Measurements from ENCODE around the gene ZNF532.

Gene ZNF532

GRCh38 chr18:58990720-58991119 lies 126.0 kb downstream of the ZNF532 start:
- TF ChIP-seq SIN3A (IDR thresholded peaks at IDR 0.05; ENCODE audit: borderline replicate concordance, insufficient read depth, low read length) = no peak
- no peak for TF ChIP-seq REST (IDR thresholded peaks at IDR 0.05; ENCODE audit: insufficient read depth in 1 of 2, low read depth in 2 of 2, low read length in 2 of 2)
- no peak for TF ChIP-seq TAF1 (IDR thresholded peaks at IDR 0.05; ENCODE audit: borderline replicate concordance, insufficient read depth, low read length)
- no peak for TF ChIP-seq FOXP2 (optimal IDR thresholded peaks at IDR 0.05; ENCODE audit: borderline replicate concordance, extremely low read depth, extremely low read length, insufficient read depth)
- TF ChIP-seq POLR2AphosphoS5 (IDR thresholded peaks at IDR 0.05; ENCODE audit: low read depth, low read length) = no peak

- TF ChIP-seq SIN3A (IDR thresholded peaks at IDR 0.05; ENCODE audit: borderline replicate concordance, insufficient read depth, low read length) = no peak
- no peak for TF ChIP-seq POLR2AphosphoS5 (IDR thresholded peaks at IDR 0.05; ENCODE audit: low read depth, low read length)
- no peak for TF ChIP-seq REST (IDR thresholded peaks at IDR 0.05; ENCODE audit: insufficient read depth in 1 of 2, low read depth in 2 of 2, low read length in 2 of 2)
- TF ChIP-seq TAF1 (IDR thresholded peaks at IDR 0.05; ENCODE audit: borderline replicate concordance, insufficient read depth, low read length) = no peak
- TF ChIP-seq FOXP2 (optimal IDR thresholded peaks at IDR 0.05; ENCODE audit: borderline replicate concordance, extremely low read depth, extremely low read length, insufficient read depth) = no peak
Observed at GRCh38 chr18:58991167-58991798, 126.6 kb downstream of the ZNF532 start.

- TF ChIP-seq SIN3A (IDR thresholded peaks at IDR 0.05; ENCODE audit: borderline replicate concordance, insufficient read depth, low read length) = no peak
- no peak for TF ChIP-seq TAF1 (IDR thresholded peaks at IDR 0.05; ENCODE audit: borderline replicate concordance, insufficient read depth, low read length)
- TF ChIP-seq FOXP2 (optimal IDR thresholded peaks at IDR 0.05; ENCODE audit: borderline replicate concordance, extremely low read depth, extremely low read length, insufficient read depth) = no peak
- no peak for TF ChIP-seq REST (IDR thresholded peaks at IDR 0.05; ENCODE audit: insufficient read depth in 1 of 2, low read depth in 2 of 2, low read length in 2 of 2)
- TF ChIP-seq POLR2AphosphoS5 (IDR thresholded peaks at IDR 0.05; ENCODE audit: low read depth, low read length) = no peak
Observed at GRCh38 chr18:58992301-58993231, 127.9 kb downstream of the ZNF532 start.

GRCh38 chr18:58993260-58993659 lies 128.6 kb downstream of the ZNF532 start:
- TF ChIP-seq FOXP2 (optimal IDR thresholded peaks at IDR 0.05; ENCODE audit: borderline replicate concordance, extremely low read depth, extremely low read length, insufficient read depth) (no peak), REST (IDR thresholded peaks at IDR 0.05; ENCODE audit: insufficient read depth in 1 of 2, low read depth in 2 of 2, low read length in 2 of 2) (no peak), TAF1 (IDR thresholded peaks at IDR 0.05; ENCODE audit: borderline replicate concordance, insufficient read depth, low read length) (no peak), POLR2AphosphoS5 (IDR thresholded peaks at IDR 0.05; ENCODE audit: low read depth, low read length) (no peak), SIN3A (IDR thresholded peaks at IDR 0.05; ENCODE audit: borderline replicate concordance, insufficient read depth, low read length) (no peak)
